Adrenal gland (tissue), 5 donors: Measurements from ENCODE around the gene ZNF816.
"Not testable (repeated sequence)": the region's sequence is repeated elsewhere in the genome, so short reads cannot be mapped to it uniquely, and the experiment has no call there.

Experiments used
- CTCF ChIP-seq, 6 experiments: fragments of 450-650 bp in 4 of 6; fragments of 200-600 bp in 2 of 6; sonication (generic) in 1 of 6; IDR thresholded peaks; 1 replicate in 5 of 6; 2 replicates in 1 of 6; pipeline versions ENCODE4 v1.5.1 to v1.8.0; 2016 to 2021; ENCODE audit warnings: antibody characterized with exemption in 6 of 6, mild to moderate bottlenecking in 2 of 6, moderate library complexity in 1 of 6
- POLR2A ChIP-seq, 2 donors: fragments of 450-650 bp; IDR thresholded peaks; one replicate each; pipeline ENCODE4 v1.6.1; 2017; ENCODE audit warnings: antibody characterized with exemption in 2 of 2, mild to moderate bottlenecking in 2 of 2, moderate library complexity in 1 of 2
- donor health status: DM: no; HTN: no; CAD: no.

GRCh38 chr19:52940905-52941304 is 21.8 kb downstream of the ZNF816 start:
- not testable (repeated sequence) for TF ChIP-seq CTCF, POLR2A (IDR thresholded peaks at IDR 0.05)
